H1 (cell line): ENCODE measurements around the gene ARHGEF12. TPM values are rescaled to one million over a fixed set of nuclear protein-coding genes. Genes with fewer than 3 reads are reported as not detected.

ENCODE experiments used
- ATF2 ChIP-seq: IDR thresholded peaks from 2 replicates; pipeline ENCODE4 v1.6.1; 2012; ENCODE audit warnings: low read length, inconsistent platforms
- BCL11A ChIP-seq, 2 experiments: IDR thresholded peaks; one replicate each; pipeline ENCODE4 v1.6.1; 2011; ENCODE audit warnings: low read depth in 2 of 2, low read length in 2 of 2, mild to moderate bottlenecking in 2 of 2
- CBX5 ChIP-seq: fragments of 300-800, 300-1000 bp; sonication (generic); IDR thresholded peaks from 2 replicates; pipeline ENCODE4 v1.7.1; 2016; ENCODE audit warnings: antibody characterized with exemption, low read length, low read depth
- CBX8 ChIP-seq: fragments of 300-800, 300-1000 bp; sonication (generic); IDR thresholded peaks from 2 replicates; pipeline ENCODE4 v1.7.1; 2016; ENCODE audit warnings: low read depth, low read length, borderline replicate concordance
- CREB1 ChIP-seq: IDR thresholded peaks from 2 replicates; pipeline ENCODE4 v1.6.1; 2012; ENCODE audit warnings: inconsistent platforms
- JUND ChIP-seq: IDR thresholded peaks from 2 replicates; pipeline ENCODE4 v1.6.1; 2011; ENCODE audit warnings: mild to moderate bottlenecking, improper control_type of control experiment, low read length
- KDM1A ChIP-seq: fragments of 200-600, 300-600 bp; sonication (generic); IDR thresholded peaks from 2 replicates; pipeline ENCODE4 v1.7.1; 2016; ENCODE audit warnings: mild to moderate bottlenecking, low read length, borderline replicate concordance
- KDM4A ChIP-seq: IDR thresholded peaks from one replicate; pipeline ENCODE4 v1.7.1; 2012; ENCODE audit warnings: low read depth, mild to moderate bottlenecking, moderate library complexity, low read length, inconsistent platforms; ENCODE audit not compliant: severe bottlenecking
- MAFK ChIP-seq: IDR thresholded peaks from 2 replicates; pipeline ENCODE4 v1.6.1; 2012; ENCODE audit warnings: low read depth, mild to moderate bottlenecking, improper control_type of control experiment, low read length
- PHF8 ChIP-seq: fragments of 200-600 bp; sonication (generic); conservative IDR thresholded peaks from 2 replicates; pipeline ENCODE4 v1.7.1; 2012; ENCODE audit warnings: low read depth, mild to moderate bottlenecking, inconsistent platforms, low read length, moderate library complexity
- POLR2A ChIP-seq, 2 experiments: IDR thresholded peaks; 1 replicate in 1 of 2; 2 replicates in 1 of 2; pipeline ENCODE4 v1.6.1; 2011; ENCODE audit warnings: low read depth in 2 of 2, low read length in 2 of 2, mild to moderate bottlenecking in 2 of 2; ENCODE audit errors: control extremely low read depth in 1 of 2
- RAD21 ChIP-seq, 2 experiments: IDR thresholded peaks in 1 of 2; conservative IDR thresholded peaks in 1 of 2; 2 replicates each; pipeline ENCODE4 v1.6.1; 2011; ENCODE audit warnings: low read depth in 2 of 2, low read length in 2 of 2, improper control_type of control experiment in 1 of 2, inconsistent platforms in 1 of 2, mild to moderate bottlenecking in 1 of 2, moderate library complexity in 1 of 2
- RNF2 ChIP-seq: fragments of 200-900, 300-1000 bp; sonication (generic); IDR thresholded peaks from 2 replicates; pipeline ENCODE4 v1.7.1; 2016; ENCODE audit warnings: borderline replicate concordance, low read depth, mild to moderate bottlenecking, antibody characterized with exemption, low read length; ENCODE audit not compliant: poor library complexity, severe bottlenecking; ENCODE audit errors: missing control alignments
- SIX5 ChIP-seq: IDR thresholded peaks from 2 replicates; pipeline ENCODE4 v1.6.1; 2011; ENCODE audit warnings: mild to moderate bottlenecking, low read depth, low read length
- SP4 ChIP-seq: IDR thresholded peaks from 2 replicates; pipeline ENCODE4 v1.6.1; 2012; ENCODE audit warnings: low read length, inconsistent platforms
- TAF7 ChIP-seq: optimal IDR thresholded peaks from 2 replicates; pipeline ENCODE3; 2011; ENCODE audit warnings: low read depth, mild to moderate bottlenecking, inconsistent platforms, low read length, moderate library complexity, borderline replicate concordance
- TEAD4 ChIP-seq: IDR thresholded peaks from 2 replicates; pipeline ENCODE4 v1.6.1; 2012; ENCODE audit warnings: low read depth, low read length, inconsistent platforms, mixed read lengths
- ZNF274 ChIP-seq: IDR thresholded peaks from 2 replicates; pipeline ENCODE4 v1.7.0; 2012; ENCODE audit warnings: low read length, borderline replicate concordance; ENCODE audit errors: extremely low read depth
- polyA plus RNA-seq, 7 experiments: library from polyadenylated mRNA; depleted of rRNA in 3 of 7; stranded (reverse) in 5 of 7; unstranded in 2 of 7; fragments of >200 nt in 5 of 7; fragments of 200-250 nt in 2 of 7; gene quantifications; 1 replicate in 5 of 7; 2 replicates in 1 of 7; 4 replicates in 1 of 7; pipeline versions ENCODE4 v1.2.1 to v1.2.3, GENCODE V29; 2011 to 2013; ENCODE audit warnings: missing spikeins in 2 of 7, mixed read lengths in 2 of 7
- total RNA-seq: library from RNA; stranded (reverse); fragmentation: NEBNext Ultra II Directional; extraction: Animal tissue kit (Norgen Biotek cat#: 25700); gene quantifications from 2 replicates; pipeline ENCODE4 v1.2.1, GENCODE V29; 2021

The ARHGEF12 gene
- total and polyA plus RNA-seq, 2 of the 8 experiments (the other 6 are each of a cell fraction or from before 2014, with no cell fraction given): 5.1 to 33.7 TPM

- TF ChIP-seq CBX5 (no peak), SP4 (no peak), JUND (no peak), SIX5 (no peak), TAF7 (no peak), ATF2 (no peak), POLR2A (IDR thresholded peaks at IDR 0.05; ENCODE audit: control extremely low read depth in 1 of 2, low read depth in 2 of 2, low read length in 2 of 2) (no peak), PHF8 (peak; percentile 33; the same call in 1 of the 2 replicates), BCL11A (IDR thresholded peaks at IDR 0.05; ENCODE audit: low read depth in 2 of 2, low read length in 2 of 2) (no peak), KDM4A (peak; percentile 72), RNF2 (no peak), CREB1 (no peak), MAFK (no peak), TEAD4 (no peak), KDM1A (no peak), ZNF274 (no peak), CBX8 (no peak), RAD21 (IDR thresholded peaks at IDR 0.05 in 1 of 2, conservative IDR thresholded peaks at IDR 0.05 in 1 of 2; ENCODE audit: low read depth in 2 of 2, low read length in 2 of 2) (peak; percentile 99)
Observed at GRCh38 chr11:120511116-120511819, 175.1 kb downstream of the ARHGEF12 start, which contains the start of gene GRIK4 (continued).
